Esophagus (tissue), 2 donors: ENCODE data around the gene GALNT1. TPM values are rescaled to one million over a fixed set of nuclear protein-coding genes. Genes with fewer than 3 reads are reported as not detected.

Experiments used
- H3K27ac ChIP-seq, 2 donors: one replicate each; pipeline ENCODE4 v1.5.1; 2013; ENCODE audit warnings: low read depth in 2 of 2, mild to moderate bottlenecking in 2 of 2, inconsistent platforms in 1 of 2, low read length in 1 of 2, moderate library complexity in 1 of 2
- H3K27me3 ChIP-seq, 2 donors: one replicate each; pipeline ENCODE4 v1.6.1; 2013; ENCODE audit warnings: low read length in 2 of 2, control low read depth in 1 of 2, mild to moderate bottlenecking in 1 of 2; ENCODE audit not compliant: insufficient read depth in 2 of 2, control insufficient read depth in 1 of 2
- H3K36me3 ChIP-seq, 2 donors: one replicate each; pipeline ENCODE4 v1.6.1; 2013; ENCODE audit warnings: low read length in 1 of 2; ENCODE audit not compliant: control insufficient read depth in 2 of 2, insufficient read depth in 2 of 2
- H3K4me1 ChIP-seq, 2 donors: one replicate each; pipeline ENCODE4 v1.6.1; 2013; ENCODE audit warnings: low read length in 1 of 2; ENCODE audit not compliant: control insufficient read depth in 2 of 2, insufficient read depth in 2 of 2
- H3K4me3 ChIP-seq, 2 donors: one replicate each; pipeline ENCODE4 v1.5.1; 2013; ENCODE audit warnings: low read length in 2 of 2, mild to moderate bottlenecking in 2 of 2, low read depth in 1 of 2, moderate library complexity in 1 of 2
- H3K9me3 ChIP-seq, 2 donors: one replicate each; pipeline ENCODE4 v1.6.1; 2013; ENCODE audit warnings: mild to moderate bottlenecking in 2 of 2, low read depth in 1 of 2, low read length in 1 of 2, moderate library complexity in 1 of 2; ENCODE audit not compliant: control insufficient read depth in 2 of 2, insufficient read depth in 1 of 2
- WGBS, 2 donors: extraction: QIAGEN DNeasy Blood & Tissue Kit; methylation state at CpG; one replicate each; pipeline ENCODE4 v1.1.7; 2013; 5-methylcytosine and 5-hydroxymethylcytosine counted together
- polyA plus RNA-seq, 2 donors: library from polyadenylated mRNA; stranded (reverse); fragments of 200-250 nt; gene quantifications; one replicate each; pipeline ENCODE4 v1.2.3, GENCODE V29; 2013
- donor health status: healthy with polysubstance abuse.
- donor health status: Bipolar disorder and iron deficiency.

The GALNT1 gene
- polyA plus RNA-seq, 2 donors, result 37.5 to 37.7 TPM

- Histone ChIP-seq H3K4me3 (no peak overlapping the region), H3K27ac (no peak overlapping the region), H3K9me3 (no peaks in the 10 kb centered on the region), H3K36me3 (no peaks in the 10 kb centered on the region), H3K27me3 (no peaks in the 10 kb centered on the region), H3K4me1 (peaks cover 3 to 8% of the 10 kb centered on the region in 2 donors)
- WGBS, 2 donors, result 80 to 81% methylated on average over 5 of the region's 5 CpGs
Observed at GRCh38 chr18:35749701-35750100, 168.2 kb downstream of the GALNT1 start.

DNA sequence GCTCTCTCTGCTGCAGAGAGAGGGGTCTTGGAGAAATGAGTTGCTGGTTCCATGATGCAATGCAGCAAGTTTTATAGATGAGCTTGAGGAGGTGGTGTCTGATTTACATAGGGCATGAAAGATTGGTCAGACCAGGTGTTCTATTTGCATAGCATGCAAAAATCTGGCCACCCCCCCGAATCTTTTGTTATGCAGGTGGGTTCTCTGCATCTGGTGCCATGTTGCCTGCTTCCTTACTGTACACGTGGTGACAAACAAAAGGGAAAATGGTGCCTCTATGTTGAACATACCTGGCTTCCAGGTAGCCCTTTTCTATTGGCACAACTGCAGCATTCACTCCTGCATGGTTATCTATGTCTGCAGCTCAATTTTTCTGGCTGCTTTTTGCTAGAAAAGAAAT, 169.4 kb downstream of the GALNT1 start:
- Histone ChIP-seq H3K9me3 (no peaks in the 10 kb centered on the region), H3K4me3 (no peak overlapping the region), H3K4me1 (peaks cover 3 to 8% of the 10 kb centered on the region in 2 donors), H3K27me3 (no peaks in the 10 kb centered on the region), H3K36me3 (no peaks in the 10 kb centered on the region), H3K27ac (no peak overlapping the region)
- 54 to 68% methylated on average over 2 of the region's 2 CpGs for WGBS, 2 donors

DNA sequence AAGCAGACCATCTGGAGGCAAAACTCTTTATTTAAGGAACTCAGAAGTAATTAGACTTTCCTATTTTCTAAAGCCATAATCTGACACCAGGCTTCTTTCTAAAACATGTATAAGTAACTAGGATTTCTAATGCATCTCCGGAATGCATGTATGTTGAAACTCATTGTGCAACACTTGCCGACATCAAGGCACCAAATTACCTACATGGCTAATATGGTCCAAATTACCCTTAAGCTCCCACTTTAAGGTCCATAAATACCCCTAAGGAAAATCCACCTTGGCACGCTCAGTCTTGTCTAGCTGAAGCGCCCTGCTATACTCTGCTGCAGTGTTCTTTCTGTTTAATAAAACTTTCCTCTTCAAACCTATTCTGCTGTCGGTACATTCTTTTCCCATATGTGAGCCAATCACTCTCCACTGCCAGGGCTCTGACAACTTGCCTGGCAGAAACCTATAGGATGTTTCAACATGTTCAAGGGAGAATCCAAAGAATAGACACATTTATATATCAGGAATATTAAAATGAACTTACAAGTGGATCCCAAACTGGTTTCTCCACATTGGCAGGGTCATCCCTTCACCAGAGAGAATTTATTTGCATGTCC, 171.9 kb downstream of the GALNT1 start:
- H3K27me3 ChIP-seq, result no peaks in the 10 kb centered on the region
- H3K36me3 ChIP-seq, result no peaks in the 10 kb centered on the region
- 51 to 64% methylated on average over 5 of the region's 5 CpGs for WGBS, 2 donors
- H3K4me1 ChIP-seq, result peaks cover under 1 to 3% of the 10 kb centered on the region in 2 donors
- H3K4me3 ChIP-seq, result no peak overlapping the region
- no peaks in the 10 kb centered on the region for H3K9me3 ChIP-seq
- H3K27ac ChIP-seq, result no peak overlapping the region

DNA sequence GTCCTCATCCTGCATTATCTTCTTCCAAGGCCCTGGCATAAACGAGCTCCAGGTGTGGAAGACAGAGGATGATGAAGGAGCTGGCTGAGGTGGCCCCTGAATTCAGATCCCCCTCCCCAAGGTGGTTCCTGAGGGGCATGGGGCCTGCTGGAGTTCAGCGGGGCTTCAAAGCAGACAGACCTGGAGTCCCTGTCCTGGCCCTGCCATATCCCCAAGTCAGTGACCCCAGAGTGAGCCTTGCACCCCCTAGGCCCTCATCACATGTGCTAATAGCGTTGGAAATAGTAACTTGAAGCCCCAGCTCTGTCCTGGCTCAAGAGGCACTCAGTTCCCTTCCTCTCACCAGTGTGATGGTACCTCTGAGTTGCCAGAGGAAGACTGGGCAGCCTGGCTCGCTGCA, 172.9 kb downstream of the GALNT1 start:
- WGBS, 2 donors, result 64 to 68% methylated on average over 4 of the region's 4 CpGs
- no peak overlapping the region for H3K4me3 ChIP-seq
- H3K27ac ChIP-seq, result no peak overlapping the region
- H3K27me3 ChIP-seq, result no peaks in the 10 kb centered on the region
- H3K4me1 ChIP-seq, result peaks cover 0 to 3% of the 10 kb centered on the region in 2 donors
- H3K36me3 ChIP-seq, result no peaks in the 10 kb centered on the region
- no peaks in the 10 kb centered on the region for H3K9me3 ChIP-seq

DNA sequence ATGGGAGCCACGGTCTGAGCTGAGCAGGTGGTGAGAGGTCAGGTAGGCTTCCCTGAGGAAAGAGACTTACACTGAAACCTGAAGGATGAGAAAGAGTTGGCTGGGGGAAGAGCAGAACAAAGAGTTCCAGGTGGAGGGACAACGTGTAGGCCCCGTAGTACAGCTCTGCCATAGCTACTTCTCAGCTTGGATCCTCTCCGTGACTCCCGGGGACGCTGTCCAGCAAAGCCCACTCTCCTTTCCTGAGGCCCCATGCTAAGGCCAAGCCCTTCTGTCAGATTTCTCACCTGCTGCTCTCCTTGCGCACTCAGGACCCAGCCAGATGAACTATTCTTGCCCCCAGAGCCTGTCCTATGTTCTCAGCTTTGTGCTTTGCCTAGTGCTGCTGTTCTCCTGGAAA, 173.8 kb downstream of the GALNT1 start:
- 72 to 83% methylated on average over 7 of the region's 7 CpGs for WGBS, 2 donors
- Histone ChIP-seq H3K27me3 (no peaks in the 10 kb centered on the region), H3K36me3 (no peaks in the 10 kb centered on the region), H3K4me3 (no peak overlapping the region), H3K27ac (no peak overlapping the region), H3K9me3 (no peaks in the 10 kb centered on the region), H3K4me1 (peaks cover 0 to 3% of the 10 kb centered on the region in 2 donors)

GRCh38 chr18:35756506-35757117, 175.1 kb downstream of the GALNT1 start:
- H3K4me3 ChIP-seq, result no peak overlapping the region
- peaks cover 0 to 3% of the 10 kb centered on the region in 2 donors for H3K4me1 ChIP-seq
- no peaks in the 10 kb centered on the region for H3K36me3 ChIP-seq
- H3K27me3 ChIP-seq, result no peaks in the 10 kb centered on the region
- WGBS, 2 donors, result 22 to 27% methylated on average over 5 of the region's 5 CpGs
- no peaks in the 10 kb centered on the region for H3K9me3 ChIP-seq
- H3K27ac ChIP-seq, result no peak overlapping the region

Other genes starting within 250 kb of the GALNT1 start
- 10 to 100 TPM in 1 of 2 donors, 1 to 10 TPM in 1; 9.6 to 10.1 TPM for gene ZNF24, start 237.3 kb upstream of the GALNT1 start, polyA plus RNA-seq
- under 1 TPM; 0.65 to 0.74 TPM for gene ZNF396, start 204.4 kb upstream of the GALNT1 start, polyA plus RNA-seq
- 10 to 100 TPM; 58.3 to 70.6 TPM for gene INO80C, start 83.8 kb upstream of the GALNT1 start, polyA plus RNA-seq